ENCODE results near the gene OTOS.

DNA sequence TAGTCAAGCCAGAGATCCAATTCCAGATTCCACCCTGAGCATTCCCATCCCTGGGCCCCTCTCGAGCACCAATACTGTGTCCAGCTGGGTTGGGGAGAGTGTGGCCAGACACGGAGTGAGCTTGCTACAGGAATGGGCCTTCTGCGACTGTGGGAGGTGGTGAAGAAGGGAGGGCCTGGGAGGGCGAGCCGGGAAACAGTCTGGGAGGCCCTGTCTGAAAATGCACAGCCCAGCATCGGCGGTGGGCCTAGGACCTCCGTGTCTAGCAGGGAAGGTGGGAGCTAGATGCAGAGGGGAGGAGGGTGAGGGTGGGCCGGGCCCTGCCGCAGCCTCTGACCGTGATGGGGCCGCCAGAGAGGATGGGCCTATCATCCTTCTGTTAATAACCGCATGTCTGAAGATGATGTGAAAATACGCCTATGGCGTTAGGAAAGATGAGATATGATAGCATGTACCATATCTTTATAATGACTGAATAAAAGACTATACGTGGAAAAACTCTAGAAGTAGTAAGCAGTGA, 1.9 kb upstream of the OTOS start:
- TF ChIP-seq, protein P1, sequence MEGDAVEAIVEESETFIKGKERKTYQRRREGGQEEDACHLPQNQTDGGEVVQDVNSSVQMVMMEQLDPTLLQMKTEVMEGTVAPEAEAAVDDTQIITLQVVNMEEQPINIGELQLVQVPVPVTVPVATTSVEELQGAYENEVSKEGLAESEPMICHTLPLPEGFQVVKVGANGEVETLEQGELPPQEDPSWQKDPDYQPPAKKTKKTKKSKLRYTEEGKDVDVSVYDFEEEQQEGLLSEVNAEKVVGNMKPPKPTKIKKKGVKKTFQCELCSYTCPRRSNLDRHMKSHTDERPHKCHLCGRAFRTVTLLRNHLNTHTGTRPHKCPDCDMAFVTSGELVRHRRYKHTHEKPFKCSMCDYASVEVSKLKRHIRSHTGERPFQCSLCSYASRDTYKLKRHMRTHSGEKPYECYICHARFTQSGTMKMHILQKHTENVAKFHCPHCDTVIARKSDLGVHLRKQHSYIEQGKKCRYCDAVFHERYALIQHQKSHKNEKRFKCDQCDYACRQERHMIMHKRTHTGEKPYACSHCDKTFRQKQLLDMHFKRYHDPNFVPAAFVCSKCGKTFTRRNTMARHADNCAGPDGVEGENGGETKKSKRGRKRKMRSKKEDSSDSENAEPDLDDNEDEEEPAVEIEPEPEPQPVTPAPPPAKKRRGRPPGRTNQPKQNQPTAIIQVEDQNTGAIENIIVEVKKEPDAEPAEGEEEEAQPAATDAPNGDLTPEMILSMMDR (IDR thresholded peaks at IDR 0.05): no peak
- TF ChIP-seq POLR2A (IDR thresholded peaks at IDR 0.05): no peak
